IMR-90 (cell line): ENCODE results near the gene RIOX2.

ENCODE experiments used
- CTCF ChIP-seq: conservative IDR thresholded peaks from 2 replicates; pipeline ENCODE4 v1.5.1; 2012; ENCODE audit warnings: mild to moderate bottlenecking, low read depth, low read length, improper control_type of control experiment
- FOS ChIP-seq: fragments of 150-350 bp; IDR thresholded peaks from 2 replicates; pipeline ENCODE4 v1.6.1; 2016; ENCODE audit warnings: low read depth, low read length
- MAZ ChIP-seq: IDR thresholded peaks from 2 replicates; pipeline ENCODE4 v1.6.1; 2012; ENCODE audit warnings: low read depth, mild to moderate bottlenecking, low read length, improper control_type of control experiment, moderate library complexity, borderline replicate concordance
- MXI1 ChIP-seq: IDR thresholded peaks from 2 replicates; pipeline ENCODE4 v1.6.1; 2012; ENCODE audit warnings: low read depth, mild to moderate bottlenecking, low read length, moderate library complexity, borderline replicate concordance
- POLR2A ChIP-seq: IDR thresholded peaks from 2 replicates; pipeline ENCODE4 v1.6.1; 2012; ENCODE audit warnings: mild to moderate bottlenecking, low read depth, low read length
- RAD21 ChIP-seq: IDR thresholded peaks from 2 replicates; pipeline ENCODE4 v1.6.1; 2012; ENCODE audit warnings: low read length, improper control_type of control experiment
- RCOR1 ChIP-seq: IDR thresholded peaks from 2 replicates; pipeline ENCODE4 v1.6.1; 2012; ENCODE audit warnings: mild to moderate bottlenecking, low read length, improper control_type of control experiment; ENCODE audit not compliant: insufficient replicate concordance
- TF ChIP-seq, protein P1 (sequence below): fragments of 150-350 bp; IDR thresholded peaks from 2 replicates; pipeline ENCODE4 v1.6.1; 2016; ENCODE audit warnings: low read depth, mild to moderate bottlenecking, low read length, moderate library complexity, borderline replicate concordance
- TF ChIP-seq, protein P2 (sequence below): fragments of 150-350 bp; IDR thresholded peaks from 2 replicates; pipeline ENCODE4 v1.6.1; 2017; ENCODE audit warnings: mild to moderate bottlenecking, antibody characterized with exemption, low read length, low read depth

DNA sequence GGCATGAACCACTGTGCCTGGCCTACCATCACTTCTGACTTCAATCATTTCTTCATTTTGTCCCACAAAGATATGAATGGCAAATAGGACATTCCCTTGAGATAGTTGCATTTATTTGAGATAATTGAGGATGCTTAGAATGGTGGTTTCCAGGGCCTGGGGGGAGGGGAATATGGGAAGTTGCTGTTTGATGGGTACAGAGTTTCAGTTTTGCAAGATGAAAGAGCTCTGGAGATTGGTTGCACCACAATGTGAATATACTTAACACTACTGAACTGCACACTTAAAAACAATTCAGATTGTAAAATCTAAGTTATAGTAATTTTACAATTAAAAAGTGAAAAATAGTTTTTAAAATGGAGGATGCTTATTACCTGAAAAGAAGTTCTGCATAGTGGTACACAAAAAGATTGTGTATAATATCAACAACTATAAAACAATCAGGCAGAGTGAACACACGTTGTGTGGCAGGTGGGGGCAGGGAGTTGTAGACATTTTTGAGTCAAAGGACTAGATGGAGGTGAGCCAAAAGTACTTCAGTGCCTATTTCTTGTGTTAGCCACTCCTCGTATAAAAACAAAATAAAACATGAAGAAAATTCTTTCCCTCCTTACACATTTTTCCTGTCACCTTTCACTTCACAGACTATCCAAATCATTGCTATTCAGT, 18.5 kb upstream of the RIOX2 start:
- TF ChIP-seq, protein P1, sequence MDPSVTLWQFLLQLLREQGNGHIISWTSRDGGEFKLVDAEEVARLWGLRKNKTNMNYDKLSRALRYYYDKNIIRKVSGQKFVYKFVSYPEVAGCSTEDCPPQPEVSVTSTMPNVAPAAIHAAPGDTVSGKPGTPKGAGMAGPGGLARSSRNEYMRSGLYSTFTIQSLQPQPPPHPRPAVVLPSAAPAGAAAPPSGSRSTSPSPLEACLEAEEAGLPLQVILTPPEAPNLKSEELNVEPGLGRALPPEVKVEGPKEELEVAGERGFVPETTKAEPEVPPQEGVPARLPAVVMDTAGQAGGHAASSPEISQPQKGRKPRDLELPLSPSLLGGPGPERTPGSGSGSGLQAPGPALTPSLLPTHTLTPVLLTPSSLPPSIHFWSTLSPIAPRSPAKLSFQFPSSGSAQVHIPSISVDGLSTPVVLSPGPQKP: no peak
- TF ChIP-seq FOS: no peak
- no peak for TF ChIP-seq MXI1
- TF ChIP-seq CTCF: no peak
- TF ChIP-seq MAZ: no peak
- TF ChIP-seq POLR2A: no peak
- no peak for TF ChIP-seq RAD21
- TF ChIP-seq, protein P2, sequence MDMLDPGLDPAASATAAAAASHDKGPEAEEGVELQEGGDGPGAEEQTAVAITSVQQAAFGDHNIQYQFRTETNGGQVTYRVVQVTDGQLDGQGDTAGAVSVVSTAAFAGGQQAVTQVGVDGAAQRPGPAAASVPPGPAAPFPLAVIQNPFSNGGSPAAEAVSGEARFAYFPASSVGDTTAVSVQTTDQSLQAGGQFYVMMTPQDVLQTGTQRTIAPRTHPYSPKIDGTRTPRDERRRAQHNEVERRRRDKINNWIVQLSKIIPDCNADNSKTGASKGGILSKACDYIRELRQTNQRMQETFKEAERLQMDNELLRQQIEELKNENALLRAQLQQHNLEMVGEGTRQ: no peak
- no peak for TF ChIP-seq RCOR1
